Activated CD4-positive, alpha-beta T cell treated with anti-CD3 and anti-CD28 coated beads, Interleukin-2, Interleukin-6, amounts not matched to agents 100 ng/mL and 50 ng/mL, durations not matched to agents 16 hours and 8 hours (primary cell): ENCODE results near the gene SLCO3A1.
"Not testable (repeated sequence)": the region's sequence is repeated elsewhere in the genome, so short reads cannot be mapped to it uniquely, and the experiment has no call there.

Experiments used
- DNase-seq: peaks from one replicate; pipeline ENCODE4 v3.0.0-alpha.2; 2020

The SLCO3A1 gene

DNA sequence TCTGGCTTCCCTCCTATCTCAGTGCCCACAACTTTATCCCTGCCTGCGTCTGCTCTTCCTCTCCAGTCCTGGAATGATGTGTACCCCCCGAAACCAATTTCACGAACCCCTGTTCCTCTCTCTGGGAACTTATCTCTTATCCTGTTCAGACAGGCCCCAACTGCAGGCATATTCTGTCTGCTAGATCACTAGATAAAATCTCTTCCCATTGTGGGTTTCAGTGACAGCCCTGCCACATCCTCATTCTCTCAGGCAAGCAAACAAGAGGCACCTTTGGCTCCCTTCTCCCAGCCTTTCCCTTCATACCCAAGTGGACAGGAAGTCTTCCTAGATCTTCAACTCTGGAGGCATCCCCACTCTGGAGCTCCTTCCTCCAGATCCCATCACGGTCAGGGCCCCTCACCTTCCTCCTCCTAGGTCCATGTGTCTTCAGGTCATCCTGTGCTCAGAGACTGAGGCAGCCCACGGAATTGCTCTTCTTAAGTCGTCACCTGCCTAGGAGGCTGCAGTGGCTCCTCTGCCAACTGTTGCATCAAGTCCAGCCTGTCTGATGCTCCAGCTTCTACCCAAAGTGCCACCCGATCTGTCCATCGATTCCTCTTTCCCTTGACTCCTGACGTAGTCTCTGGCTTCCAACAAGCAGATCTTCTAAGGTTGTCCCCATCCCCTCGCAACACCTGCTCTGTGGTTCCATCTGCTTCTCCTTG is 190.8 kb downstream of the SLCO3A1 start:
- DNase-seq = no peak

DNA sequence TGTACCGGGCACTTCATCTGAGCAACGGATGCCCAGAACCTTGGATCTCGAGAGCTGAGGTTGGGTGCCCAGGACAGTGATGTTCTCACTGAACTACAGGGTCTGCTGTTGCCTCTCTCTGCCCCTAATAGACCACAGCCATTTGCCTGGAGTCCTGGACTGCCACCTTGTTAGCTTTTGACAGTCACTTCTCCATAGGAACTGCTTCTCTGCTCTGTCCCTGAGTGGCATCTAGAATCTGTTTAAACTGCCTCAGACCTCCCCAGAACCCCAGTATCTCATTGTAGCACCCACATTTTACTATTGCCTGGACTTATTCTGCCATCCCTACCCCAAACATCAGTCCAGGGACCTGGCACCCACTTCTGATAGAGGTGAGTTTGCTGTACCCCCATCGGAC is 194.4 kb downstream of the SLCO3A1 start:
- DNase-seq = no peak

DNA sequence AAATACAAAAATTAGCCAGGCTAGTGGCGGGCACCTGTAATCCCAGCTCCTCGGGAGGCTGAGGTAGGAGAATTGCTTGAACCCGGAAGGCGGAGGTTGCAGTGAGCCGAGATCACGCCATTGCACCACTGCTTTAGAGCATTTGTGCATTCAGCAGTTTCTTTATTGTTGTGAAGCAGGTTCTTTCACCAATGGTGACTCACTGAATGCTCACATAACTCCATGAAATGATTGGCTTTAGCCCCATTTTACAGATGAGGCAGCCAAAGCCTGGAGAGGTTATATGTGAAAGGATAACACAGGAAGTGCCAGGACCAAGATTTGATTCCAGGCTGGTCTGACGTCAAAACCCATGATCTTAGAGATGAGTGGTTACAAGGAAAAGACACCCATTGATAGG is 195.2 kb downstream of the SLCO3A1 start:
- no peak for DNase-seq

DNA sequence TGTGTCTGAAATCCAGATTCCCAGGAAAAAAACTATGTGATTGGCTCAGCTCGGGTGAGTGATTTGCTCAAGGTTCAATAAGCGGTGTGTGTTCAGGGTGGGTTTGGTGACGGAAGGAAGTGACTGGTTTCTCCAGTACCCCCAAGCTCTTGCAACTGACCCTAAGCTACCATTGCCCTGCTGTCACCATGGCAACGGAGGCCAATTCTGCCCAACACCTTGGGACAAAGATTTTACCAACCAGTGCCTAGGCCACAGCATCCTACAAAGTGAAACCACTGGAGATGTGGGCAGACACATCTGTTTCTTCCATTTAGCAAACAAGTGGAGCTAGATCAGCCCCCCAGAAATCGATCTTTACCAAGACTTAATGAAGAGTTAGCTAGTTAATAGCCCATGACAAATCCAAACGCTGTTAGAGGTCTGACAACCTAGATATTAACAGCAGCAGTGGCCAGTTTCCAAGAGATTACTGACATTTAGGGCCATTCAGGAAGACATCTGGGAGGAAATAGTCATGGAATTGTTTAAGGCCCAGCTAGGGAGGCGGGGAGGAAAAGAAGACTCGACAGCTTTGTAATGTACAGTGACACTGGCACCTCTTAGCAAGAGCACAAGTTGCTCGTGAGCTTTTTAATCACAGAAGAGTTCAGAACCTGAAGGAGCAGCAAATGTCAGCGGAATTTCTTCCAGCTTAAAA is 195.9 kb downstream of the SLCO3A1 start:
- DNase-seq = no peak

DNA sequence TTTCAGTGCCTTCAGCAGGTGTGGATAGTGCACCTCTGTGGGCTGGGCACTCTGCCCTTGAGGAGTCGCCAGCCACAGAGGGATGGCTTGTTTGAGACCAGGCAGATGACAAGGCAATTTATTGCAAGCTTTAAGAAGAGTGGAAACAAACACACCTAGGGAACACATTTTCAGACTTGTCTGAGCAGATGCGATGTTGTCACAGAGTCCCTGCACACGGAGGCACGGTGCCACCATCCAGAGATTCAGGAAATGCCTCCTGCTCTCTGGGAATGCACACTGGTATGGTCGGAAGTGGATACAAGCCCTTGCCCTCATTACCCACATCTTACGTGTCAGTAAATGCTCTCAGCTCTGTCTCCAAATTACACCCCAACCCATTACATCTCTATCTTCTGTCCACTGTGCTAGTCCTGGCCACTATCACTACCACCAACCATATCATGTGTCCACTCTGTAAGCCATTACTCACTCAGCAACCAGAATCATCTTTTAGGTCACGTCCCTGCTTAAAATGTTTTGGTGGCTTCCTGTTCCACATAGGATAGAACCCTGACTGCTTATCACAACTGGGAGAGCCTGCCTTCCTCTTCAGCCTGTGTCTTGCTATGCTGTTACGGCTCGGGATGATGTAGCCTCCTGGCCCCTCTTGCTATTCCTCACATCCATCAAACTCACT is 196.9 kb downstream of the SLCO3A1 start:
- DNase-seq = no peak

DNA sequence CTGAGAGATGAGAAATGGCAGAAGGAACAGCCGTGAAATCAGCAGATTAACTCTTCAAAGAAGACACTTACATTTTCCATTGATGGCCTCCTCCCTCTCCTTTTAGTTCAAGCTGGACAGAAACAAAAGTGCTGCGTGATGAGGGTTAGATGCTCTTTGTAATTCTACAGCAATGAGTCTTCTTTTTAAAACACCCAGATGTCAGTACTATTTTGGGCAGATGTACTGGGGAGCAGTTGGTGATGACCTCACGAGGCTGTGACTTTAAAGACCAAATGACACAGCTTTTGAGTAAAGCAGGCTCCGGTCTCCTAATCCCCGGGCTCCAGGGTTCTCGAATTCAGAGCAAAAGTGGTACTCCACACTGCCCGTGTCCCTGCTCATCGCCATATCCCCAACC is 198.2 kb downstream of the SLCO3A1 start:
- no peak for DNase-seq

DNA sequence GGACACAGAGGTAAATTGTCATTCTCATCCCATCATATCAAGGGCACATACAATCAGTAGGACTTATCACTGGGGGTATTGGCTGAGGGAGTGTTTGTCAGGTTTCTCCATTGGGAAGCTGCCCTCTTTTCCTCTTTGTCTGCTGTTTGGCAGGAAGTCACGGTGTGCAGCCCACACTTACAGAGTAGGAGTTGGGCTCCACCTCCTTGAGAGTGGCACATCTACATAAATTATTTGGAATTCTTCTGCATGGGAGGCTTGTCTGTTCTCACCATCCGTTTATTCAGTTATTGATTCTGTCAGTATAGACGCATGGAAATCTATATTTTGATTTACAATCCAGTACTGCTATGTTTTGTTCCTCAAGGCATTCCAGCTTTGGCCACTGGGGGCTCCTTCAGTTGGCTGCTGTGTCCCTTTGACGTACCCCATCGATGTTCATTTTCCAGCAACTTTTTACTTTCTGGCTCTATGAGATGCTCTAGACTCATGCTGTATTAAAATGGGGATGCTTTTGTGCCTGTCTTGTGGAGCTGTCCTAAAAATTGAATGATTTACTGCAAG is 200.3 kb downstream of the SLCO3A1 start:
- DNase-seq = no peak

DNA sequence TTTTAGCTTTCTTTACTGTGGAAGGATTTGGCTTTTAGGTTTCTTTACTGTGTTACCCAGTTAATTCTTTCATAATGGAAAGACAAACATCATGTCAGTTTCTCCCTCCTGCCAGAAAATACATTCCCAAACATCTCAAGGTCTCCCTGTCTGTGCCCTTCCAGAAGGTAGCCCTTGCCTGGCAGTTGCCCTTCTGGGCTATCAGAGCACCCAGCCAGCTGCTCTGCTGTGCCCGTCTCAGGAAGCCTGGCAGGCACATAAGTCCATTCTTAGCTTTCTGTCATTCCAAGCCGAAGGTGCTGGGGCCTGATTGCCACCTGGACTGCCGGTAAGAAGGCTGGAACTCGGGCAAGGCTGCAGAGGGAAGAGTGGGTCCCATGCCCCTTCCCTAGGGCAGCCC is 203.4 kb downstream of the SLCO3A1 start:
- DNase-seq = no peak

DNA sequence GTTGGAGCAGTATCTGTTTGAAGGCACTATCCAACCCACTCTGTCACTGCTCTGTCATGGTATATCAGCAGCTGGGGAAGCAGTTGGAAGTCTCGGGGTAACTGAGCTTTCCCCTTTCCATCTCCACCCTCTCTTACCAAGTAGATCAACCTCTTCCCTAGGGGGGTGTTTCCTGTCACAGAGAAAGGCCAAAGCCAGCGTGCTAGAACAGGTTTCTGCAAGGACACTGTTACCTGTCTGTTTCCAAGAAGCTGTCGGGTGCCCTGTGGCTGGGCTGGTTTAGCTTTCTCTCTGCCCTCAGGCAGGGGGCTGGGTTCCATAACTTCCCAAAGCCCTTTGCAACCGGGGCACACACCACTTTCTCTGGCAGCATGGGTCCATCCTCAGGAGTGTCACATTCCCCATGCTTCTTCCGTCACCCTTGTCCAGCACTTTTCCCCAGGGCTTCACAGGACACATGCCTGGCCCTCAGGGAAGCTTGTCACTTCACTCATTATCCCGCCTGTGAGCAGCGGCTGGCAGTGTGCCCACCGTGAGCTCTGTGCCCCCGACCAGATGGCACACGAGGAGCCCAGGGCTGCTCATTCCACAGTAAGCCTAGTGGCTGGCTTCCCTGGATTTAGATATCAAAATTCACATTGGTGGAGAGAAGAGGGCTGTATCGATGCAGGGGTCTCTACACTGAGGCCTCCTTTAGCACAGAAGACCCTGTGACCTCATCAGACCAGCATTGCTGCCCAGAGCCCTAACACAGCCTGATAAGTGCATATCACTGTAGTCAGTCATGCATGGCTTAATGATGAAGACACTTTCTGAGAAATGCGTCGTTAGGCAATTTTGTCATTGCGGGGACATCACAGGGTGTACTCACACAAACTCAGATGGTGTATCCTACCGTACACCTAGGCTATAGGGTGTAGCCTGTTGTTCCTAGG is 205.8 kb downstream of the SLCO3A1 start:
- DNase-seq = no peak

DNA sequence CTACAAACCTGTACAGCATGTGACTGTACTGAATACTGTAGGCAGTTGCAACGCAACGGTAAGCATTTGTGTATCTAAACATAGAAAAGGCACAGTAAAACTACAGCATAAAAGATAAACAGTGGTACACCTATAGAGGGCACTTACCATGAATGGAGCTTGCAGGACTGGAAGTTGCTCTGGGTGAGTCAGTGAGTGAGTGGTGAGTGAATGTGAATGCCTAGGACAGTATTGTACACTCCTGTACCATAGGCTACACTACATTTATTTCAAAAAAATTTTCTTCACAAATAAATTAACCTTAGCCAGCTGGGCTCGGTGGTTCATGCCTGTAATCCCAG is 206.4 kb downstream of the SLCO3A1 start:
- not testable (repeated sequence) for DNase-seq

DNA sequence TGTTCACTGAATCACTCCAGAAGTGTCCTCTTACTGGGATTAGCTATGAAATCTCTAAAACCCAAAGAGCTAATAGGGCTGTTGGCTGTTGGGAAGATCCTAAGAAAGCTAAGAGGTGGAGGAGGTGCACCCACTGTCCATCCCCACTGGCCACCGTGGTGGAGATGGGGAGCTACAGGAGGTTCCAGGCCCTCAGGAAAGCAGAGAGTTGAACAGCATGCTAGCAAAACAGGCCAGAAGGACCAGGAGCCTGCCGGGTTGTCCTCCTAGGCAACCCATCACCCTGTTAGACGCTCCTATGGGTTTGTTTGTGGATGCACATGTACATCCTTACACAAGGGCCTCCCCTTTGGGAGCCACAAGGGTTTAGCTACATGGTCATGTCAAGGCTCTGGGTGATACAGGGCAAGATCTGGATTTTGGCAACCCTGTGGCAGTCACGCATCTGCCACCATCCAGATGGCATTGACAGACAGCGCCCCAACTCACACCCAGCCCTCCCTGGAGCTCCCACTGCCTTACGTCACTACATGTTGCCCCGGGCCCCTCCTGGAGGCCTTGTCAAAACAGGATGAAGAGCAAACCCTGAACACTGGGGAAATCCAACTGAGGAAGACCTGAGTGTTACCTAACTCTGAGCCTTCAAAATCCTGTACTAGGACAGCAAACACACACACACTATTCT is 208.1 kb downstream of the SLCO3A1 start:
- no peak for DNase-seq

DNA sequence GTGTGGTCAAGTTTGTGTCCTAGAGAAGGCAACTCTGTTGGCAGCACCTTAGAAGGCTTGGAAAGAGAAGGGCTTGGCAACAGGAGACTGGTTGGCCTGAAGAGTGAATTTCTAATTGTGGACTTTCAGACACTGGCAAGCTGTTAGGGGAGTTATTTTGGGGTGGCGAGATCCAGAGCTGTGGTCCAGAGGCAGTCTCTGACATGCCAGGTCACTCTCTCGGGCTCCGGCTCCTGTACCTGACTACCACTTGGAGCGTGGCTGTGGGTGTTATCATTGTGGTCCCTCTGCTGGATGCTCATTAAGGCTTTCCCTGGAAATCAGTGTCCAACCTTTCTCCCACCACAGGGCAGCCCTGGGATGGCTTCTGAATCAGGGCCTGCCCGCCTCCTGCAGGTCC is 209.0 kb downstream of the SLCO3A1 start:
- DNase-seq = no peak

DNA sequence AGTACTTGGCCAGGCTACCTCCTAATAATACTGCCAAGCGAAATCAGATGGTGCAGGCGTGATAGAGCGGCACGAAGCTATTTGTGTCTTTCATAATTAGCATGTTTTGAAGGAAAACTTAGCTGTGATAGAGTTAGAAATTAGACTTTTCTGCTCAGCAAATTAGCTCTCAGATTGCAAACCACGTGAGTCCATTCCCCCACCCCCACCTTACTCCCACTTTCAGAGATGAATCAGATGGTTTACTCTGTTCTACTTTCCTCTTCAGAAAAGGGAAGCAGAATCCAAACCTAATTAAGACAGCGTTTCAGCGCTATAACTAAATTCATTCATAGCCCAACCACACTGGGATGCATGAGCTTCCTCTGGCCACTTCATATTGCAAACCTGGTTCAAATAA is 214.6 kb downstream of the SLCO3A1 start:
- no peak for DNase-seq

DNA sequence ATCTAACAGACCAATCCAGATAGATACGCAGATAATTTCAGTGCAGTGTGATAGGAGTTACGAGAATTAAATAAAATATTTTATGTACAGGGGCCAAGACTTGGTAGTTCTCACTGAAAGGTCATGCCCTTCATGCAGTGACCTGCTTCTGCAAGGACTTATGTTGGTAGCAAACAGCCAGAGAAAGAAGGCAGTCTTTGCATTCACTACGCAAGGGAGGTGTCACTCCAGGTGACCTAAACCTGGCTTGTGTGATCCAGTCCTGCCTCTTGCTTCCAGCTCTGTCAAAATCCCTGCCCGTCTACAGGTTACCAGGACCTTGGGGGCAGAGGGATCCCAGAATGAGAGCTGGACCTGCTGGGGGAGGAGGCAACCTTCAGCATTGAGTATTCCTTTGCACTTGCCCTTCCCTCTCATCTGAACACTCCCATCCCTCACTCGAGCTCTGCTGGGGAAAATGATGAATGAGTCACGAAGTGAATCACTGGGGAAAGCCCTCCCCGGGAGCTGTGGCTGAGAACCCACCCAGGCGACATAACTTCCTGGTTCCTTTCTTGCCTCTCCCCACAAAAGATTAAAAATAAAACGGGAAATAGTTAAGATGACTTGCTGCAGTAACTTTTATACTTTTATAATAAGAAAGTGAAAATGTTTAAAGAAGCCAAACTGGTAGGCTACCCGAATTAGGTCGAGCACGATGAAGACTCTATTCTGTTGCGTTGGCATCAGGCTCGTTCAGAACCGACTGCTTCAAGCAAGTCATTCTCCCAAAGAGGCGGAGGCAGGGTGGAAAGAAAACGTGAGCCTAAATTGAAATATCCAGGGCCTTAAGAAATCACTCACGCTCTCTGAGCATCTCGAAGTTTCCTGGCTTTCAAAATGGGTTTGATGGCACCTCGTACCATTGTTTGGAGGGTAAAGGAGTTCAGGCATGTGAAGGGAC is 216.1 kb downstream of the SLCO3A1 start:
- DNase-seq = peak; percentile 55

DNA sequence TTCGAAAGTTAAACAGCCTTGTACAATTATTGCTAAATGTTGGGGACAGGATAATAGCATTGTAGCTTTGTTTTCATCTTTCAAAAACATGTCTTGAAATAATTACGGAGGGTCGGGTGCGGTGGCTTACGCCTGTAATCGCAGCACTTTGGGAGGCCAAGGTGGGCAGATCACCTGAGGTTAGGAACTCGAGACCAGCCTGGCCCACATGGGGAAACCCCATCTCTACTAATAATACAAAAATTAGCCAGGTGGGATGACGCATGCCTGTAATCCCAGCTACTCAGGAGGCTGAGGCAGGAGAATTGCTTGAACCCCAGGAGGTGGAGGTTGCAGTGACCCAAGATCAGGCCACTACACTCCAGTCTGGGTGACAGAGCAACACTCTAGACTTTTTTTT is 216.7 kb downstream of the SLCO3A1 start:
- DNase-seq = not testable (repeated sequence)

DNA sequence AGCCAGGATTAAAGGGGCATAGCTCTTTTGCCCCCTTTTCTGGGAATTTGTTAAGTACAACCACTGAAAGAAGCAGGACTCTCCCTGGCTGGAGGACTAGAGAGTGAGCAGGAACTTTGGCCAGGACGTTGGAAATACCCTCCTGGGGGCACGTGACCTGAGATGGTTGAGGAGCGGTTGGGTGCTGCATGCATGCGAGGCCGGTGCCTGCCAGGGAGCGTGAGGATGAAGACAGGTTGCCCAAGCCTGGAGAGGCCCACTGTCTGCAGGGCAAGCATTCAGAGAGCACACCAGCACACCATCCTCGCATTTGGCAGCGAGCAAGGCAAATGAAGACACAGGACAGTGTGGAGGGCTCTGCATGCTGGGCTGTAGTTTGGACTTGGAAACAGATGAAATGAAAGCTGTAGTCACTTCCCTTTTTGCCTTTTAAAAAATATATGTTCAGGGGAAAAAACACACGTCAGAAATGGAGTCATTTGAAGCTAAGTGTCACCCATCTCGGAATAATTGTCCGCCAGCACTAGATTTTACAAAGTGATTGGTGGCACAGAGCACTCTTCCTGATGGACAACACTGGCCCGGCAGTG is 217.6 kb downstream of the SLCO3A1 start:
- no peak for DNase-seq

DNA sequence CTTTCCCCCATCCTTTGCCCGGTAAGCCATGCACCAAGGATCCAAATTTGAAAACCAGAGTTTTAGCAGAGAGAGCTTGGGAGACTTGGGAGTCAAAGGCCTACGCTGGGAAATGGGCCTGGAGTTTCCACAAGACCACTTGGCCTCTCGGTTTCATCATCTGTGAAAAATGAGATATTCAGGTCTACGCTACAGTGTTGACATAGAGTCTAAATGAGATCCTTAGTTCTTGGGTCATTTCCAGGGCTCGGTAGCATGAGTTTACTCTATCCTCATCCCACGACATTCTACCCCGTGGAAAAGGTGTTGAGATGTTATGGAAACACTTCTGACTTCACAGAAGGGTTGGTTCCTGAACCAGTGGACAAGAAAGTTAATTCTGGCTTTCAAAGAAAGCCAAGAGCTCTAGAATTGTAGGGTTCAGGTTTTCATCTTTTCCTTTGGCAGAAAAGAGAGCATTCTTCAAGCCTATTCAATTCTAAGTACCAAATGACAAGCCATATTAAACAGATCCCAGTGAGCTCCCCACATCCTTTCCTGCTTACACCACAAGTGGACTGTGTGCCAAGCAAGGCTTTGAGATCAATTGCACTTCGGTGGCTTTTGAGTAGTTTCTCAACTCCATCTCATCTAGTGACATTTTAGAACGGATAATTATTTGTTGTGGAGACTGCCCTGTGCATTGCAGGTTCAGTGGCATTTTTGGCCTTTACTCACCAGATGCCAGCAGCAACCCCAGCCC is 219.7 kb downstream of the SLCO3A1 start:
- DNase-seq = no peak

DNA sequence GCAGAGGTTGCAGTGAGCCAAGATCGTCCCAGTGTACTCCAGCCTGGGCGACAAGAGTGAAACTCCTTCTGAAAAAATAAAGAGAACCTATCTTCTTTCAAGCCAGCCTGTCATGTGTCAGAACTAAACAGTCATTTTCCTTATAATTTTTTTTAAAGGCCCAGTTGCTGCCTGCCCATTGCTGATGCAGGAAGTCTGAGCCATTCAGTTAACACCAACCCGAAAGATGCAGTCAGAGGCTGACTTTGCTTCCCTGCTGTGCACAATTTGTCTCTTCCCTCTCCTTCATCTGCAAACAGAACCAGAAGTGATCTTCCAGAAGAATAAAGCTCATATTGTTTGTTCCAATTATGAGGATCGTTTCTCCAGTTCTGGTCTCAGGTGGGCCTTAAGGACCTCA is 220.6 kb downstream of the SLCO3A1 start:
- no peak for DNase-seq

DNA sequence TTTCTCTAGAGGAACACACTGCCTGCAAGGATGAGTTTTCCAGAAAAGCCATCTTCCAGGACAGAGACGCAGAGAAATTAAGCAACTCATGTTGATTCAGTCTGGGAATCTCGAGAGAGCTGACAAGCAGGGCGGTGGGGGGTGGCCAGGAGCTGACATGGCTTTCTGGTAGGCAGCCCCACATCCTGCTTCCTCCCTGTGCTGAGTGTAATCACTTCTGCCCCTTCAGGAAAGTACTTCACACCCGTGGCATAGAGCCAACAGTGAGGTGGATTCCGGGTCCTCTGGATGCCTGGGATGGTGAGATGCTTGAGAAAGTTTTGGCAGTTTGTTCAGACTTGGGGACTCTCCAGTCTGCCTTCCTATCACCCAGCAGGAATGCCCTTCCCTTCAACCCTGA is 221.1 kb downstream of the SLCO3A1 start:
- DNase-seq = no peak

DNA sequence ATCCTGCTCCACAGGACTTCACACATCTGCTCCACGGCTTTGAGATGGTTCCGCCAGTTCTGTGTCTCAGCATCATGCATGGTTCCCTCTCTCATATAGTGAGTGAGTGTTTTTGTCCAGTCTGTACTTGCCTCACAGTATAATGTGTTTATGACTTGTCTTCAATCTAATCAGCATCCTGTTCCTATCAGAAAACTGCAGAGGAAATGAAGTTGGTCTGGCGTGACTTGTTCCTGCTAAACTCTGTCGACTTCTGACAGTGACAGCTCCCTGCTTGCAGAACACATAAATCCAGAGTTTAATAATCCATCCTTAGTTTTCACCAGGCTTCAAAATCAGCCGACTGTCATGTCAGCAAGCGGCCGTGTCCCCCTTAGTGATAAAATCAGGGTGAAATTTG is 222.3 kb downstream of the SLCO3A1 start:
- no peak for DNase-seq
